ENCODE data around the gene FAM3A. TPM values are rescaled to one million over a fixed set of nuclear protein-coding genes. Genes with fewer than 3 reads are reported as not detected.
"Not testable (repeated sequence)": the region's sequence is repeated elsewhere in the genome, so short reads cannot be mapped to it uniquely, and the experiment has no call there.

The FAM3A gene
- total and polyA plus RNA-seq, 2 experiments from 2014 or later = 12.0 to 16.5 TPM

DNA sequence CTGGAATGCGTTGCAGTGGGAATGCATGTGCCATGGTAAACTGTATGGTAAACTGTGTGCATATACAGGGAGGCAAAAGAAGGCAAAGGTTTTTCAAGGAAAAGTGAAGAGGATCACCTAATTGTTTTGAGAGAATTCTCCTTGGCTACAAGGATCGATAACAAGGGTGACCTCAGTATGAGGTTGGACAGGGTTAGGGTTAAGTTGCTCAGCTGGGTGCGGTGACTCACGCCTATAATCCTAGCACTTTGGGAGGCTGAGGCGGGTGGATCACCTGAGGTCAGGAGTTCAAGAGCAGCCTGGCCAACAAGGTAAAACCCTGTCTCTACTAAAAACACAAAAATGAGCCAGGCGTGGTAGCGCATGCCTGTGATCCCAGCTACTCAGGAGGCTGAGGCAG, 14.6 kb downstream of the FAM3A start:
- not testable (repeated sequence) for H3K27ac Mint-ChIP-seq; H3K9me3 Mint-ChIP-seq; H3K27me3 ChIP-seq (ENCODE audit: insufficient read depth); H3K36me3 Mint-ChIP-seq (ENCODE audit: low read depth); H2AFZ ChIP-seq; H3K4me1 Mint-ChIP-seq; H3K36me3 ChIP-seq (ENCODE audit: insufficient read depth); DNase-seq (ENCODE audit: low spot score); H3K4me1 ChIP-seq (ENCODE audit: insufficient read depth); H3K4me3 ChIP-seq; H3K9me2 ChIP-seq (ENCODE audit: insufficient read depth); H3K27me3 Mint-ChIP-seq (ENCODE audit: insufficient read depth, low read depth, poor library complexity); H4K20me1 ChIP-seq (replicated peaks; ENCODE audit: insufficient read depth); H3K4me2 ChIP-seq; H3K27ac ChIP-seq (ENCODE audit: low read depth); ATAC-seq; H3K4me3 Mint-ChIP-seq; H3K79me2 ChIP-seq (replicated peaks; ENCODE audit: insufficient read depth); H3F3A ChIP-seq (replicated peaks; ENCODE audit: low read depth)

DNA sequence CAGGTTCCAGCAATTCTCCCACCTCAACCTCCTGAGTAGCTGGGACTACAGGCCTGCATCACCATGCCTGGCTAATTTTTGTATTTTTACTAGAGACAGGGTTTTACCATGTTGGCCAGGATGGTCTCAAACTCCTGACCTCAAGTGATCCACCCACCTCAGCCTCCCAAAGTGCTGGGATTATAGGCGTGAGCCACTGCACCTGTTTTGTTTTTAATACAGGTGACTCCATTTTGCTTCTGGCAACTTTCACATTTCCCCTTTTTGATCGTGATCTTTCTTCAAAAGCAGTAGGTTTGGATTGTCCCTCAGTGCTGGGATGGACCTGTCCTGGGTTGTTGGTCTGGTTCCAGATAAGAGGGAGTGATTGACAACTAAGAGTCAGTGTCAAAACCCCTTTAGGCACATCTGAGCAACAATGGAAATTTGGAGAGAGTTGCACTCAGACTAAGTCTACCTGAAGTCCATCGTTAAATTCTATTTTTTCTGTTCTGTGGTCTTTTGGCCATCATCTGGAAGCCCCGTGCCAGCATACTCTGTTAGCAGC, 19.4 kb downstream of the FAM3A start:
- H3K4me1 Mint-ChIP-seq; H3K36me3 Mint-ChIP-seq (ENCODE audit: low read depth); DNase-seq (ENCODE audit: low spot score); H2AFZ ChIP-seq; H3K27ac ChIP-seq (ENCODE audit: low read depth); H3K27me3 Mint-ChIP-seq (ENCODE audit: insufficient read depth, low read depth, poor library complexity); H3K4me1 ChIP-seq (ENCODE audit: insufficient read depth); H3K4me3 ChIP-seq; H3K79me2 ChIP-seq (replicated peaks; ENCODE audit: insufficient read depth); ATAC-seq; H3K9me2 ChIP-seq (ENCODE audit: insufficient read depth); H3K4me3 Mint-ChIP-seq; H3K36me3 ChIP-seq (ENCODE audit: insufficient read depth); H3F3A ChIP-seq (replicated peaks; ENCODE audit: low read depth); H4K20me1 ChIP-seq (replicated peaks; ENCODE audit: insufficient read depth); H3K27me3 ChIP-seq (ENCODE audit: insufficient read depth); H3K4me2 ChIP-seq; H3K9me3 Mint-ChIP-seq; H3K27ac Mint-ChIP-seq: not testable (repeated sequence)

DNA sequence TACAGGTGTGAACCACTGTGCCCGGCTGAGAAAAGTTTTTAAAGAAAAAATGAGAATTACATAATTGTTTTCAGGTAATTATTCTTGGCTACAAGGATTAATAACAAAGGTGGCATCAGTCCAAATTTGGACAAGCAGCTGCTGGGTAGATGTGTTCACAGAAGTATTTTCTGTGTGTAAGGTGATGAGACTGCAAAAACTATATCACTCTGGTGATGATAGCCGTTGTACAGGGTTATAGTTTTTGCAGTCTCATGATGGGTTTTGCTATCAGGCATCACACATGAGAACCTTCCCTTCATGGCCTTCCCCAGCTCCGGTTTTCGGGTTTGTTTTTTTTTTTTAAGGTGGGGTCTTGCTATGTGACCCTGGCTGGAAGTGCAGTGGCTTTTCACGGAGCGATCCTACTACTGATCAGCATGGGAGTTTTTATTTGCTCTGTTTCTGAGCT, 20.5 kb downstream of the FAM3A start:
- no peaks in the 10 kb centered on the region for H3K79me2 ChIP-seq (replicated peaks; ENCODE audit: insufficient read depth)
- no peaks in the 10 kb centered on the region for H3K36me3 ChIP-seq (ENCODE audit: insufficient read depth)
- no peak overlapping the region for H3K27ac ChIP-seq (ENCODE audit: low read depth)
- no peaks in the 10 kb centered on the region for H3K4me1 Mint-ChIP-seq
- DNase-seq (ENCODE audit: low spot score) (no peak), ATAC-seq (no peak)
- no peak overlapping the region for H2AFZ ChIP-seq
- no peaks in the 10 kb centered on the region for H3K36me3 Mint-ChIP-seq (ENCODE audit: low read depth)
- peaks cover 5% of the 10 kb centered on the region for H3K27me3 Mint-ChIP-seq (ENCODE audit: insufficient read depth, low read depth, poor library complexity)
- no peak overlapping the region for H3K4me3 ChIP-seq
- H3K4me1 ChIP-seq (ENCODE audit: insufficient read depth) = no peaks in the 10 kb centered on the region
- no peak overlapping the region for H3K27ac Mint-ChIP-seq
- H3K4me3 Mint-ChIP-seq = no peak overlapping the region
- H3K9me2 ChIP-seq (ENCODE audit: insufficient read depth) = no peaks in the 10 kb centered on the region
- H3K27me3 ChIP-seq (ENCODE audit: insufficient read depth) = no peaks in the 10 kb centered on the region
- H4K20me1 ChIP-seq (replicated peaks; ENCODE audit: insufficient read depth) = no peaks in the 10 kb centered on the region
- H3K4me2 ChIP-seq = no peak overlapping the region
- H3F3A ChIP-seq (replicated peaks; ENCODE audit: low read depth) = no peaks in the 10 kb centered on the region
- H3K9me3 Mint-ChIP-seq = no peaks in the 10 kb centered on the region
- no peak for TF ChIP-seq EZH2 (IDR thresholded peaks at IDR 0.05; ENCODE audit: low read depth, unreplicated experiment)
- no peak for TF ChIP-seq POLR2AphosphoS5 (IDR thresholded peaks at IDR 0.05; ENCODE audit: low read depth)
- TF ChIP-seq NANOG (IDR thresholded peaks at IDR 0.05; ENCODE audit: borderline replicate concordance) = no peak
- TF ChIP-seq, protein P1, sequence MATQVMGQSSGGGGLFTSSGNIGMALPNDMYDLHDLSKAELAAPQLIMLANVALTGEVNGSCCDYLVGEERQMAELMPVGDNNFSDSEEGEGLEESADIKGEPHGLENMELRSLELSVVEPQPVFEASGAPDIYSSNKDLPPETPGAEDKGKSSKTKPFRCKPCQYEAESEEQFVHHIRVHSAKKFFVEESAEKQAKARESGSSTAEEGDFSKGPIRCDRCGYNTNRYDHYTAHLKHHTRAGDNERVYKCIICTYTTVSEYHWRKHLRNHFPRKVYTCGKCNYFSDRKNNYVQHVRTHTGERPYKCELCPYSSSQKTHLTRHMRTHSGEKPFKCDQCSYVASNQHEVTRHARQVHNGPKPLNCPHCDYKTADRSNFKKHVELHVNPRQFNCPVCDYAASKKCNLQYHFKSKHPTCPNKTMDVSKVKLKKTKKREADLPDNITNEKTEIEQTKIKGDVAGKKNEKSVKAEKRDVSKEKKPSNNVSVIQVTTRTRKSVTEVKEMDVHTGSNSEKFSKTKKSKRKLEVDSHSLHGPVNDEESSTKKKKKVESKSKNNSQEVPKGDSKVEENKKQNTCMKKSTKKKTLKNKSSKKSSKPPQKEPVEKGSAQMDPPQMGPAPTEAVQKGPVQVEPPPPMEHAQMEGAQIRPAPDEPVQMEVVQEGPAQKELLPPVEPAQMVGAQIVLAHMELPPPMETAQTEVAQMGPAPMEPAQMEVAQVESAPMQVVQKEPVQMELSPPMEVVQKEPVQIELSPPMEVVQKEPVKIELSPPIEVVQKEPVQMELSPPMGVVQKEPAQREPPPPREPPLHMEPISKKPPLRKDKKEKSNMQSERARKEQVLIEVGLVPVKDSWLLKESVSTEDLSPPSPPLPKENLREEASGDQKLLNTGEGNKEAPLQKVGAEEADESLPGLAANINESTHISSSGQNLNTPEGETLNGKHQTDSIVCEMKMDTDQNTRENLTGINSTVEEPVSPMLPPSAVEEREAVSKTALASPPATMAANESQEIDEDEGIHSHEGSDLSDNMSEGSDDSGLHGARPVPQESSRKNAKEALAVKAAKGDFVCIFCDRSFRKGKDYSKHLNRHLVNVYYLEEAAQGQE (IDR thresholded peaks at IDR 0.05; ENCODE audit: unreplicated experiment) = no peak
- no peak for TF ChIP-seq ZNF331 (CRISPR knock-in tag; IDR thresholded peaks at IDR 0.05; ENCODE audit: low read depth)
- TF ChIP-seq, protein P2, sequence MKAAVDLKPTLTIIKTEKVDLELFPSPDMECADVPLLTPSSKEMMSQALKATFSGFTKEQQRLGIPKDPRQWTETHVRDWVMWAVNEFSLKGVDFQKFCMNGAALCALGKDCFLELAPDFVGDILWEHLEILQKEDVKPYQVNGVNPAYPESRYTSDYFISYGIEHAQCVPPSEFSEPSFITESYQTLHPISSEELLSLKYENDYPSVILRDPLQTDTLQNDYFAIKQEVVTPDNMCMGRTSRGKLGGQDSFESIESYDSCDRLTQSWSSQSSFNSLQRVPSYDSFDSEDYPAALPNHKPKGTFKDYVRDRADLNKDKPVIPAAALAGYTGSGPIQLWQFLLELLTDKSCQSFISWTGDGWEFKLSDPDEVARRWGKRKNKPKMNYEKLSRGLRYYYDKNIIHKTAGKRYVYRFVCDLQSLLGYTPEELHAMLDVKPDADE (IDR thresholded peaks at IDR 0.05) = no peak
- TF ChIP-seq CREB1 (CRISPR knock-in tag; IDR thresholded peaks at IDR 0.05; ENCODE audit: low read depth) = no peak
- TF ChIP-seq EZH2phosphoT487 (IDR thresholded peaks at IDR 0.05; ENCODE audit: unreplicated experiment) = no peak
- TF ChIP-seq, protein P3, sequence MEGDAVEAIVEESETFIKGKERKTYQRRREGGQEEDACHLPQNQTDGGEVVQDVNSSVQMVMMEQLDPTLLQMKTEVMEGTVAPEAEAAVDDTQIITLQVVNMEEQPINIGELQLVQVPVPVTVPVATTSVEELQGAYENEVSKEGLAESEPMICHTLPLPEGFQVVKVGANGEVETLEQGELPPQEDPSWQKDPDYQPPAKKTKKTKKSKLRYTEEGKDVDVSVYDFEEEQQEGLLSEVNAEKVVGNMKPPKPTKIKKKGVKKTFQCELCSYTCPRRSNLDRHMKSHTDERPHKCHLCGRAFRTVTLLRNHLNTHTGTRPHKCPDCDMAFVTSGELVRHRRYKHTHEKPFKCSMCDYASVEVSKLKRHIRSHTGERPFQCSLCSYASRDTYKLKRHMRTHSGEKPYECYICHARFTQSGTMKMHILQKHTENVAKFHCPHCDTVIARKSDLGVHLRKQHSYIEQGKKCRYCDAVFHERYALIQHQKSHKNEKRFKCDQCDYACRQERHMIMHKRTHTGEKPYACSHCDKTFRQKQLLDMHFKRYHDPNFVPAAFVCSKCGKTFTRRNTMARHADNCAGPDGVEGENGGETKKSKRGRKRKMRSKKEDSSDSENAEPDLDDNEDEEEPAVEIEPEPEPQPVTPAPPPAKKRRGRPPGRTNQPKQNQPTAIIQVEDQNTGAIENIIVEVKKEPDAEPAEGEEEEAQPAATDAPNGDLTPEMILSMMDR (conservative IDR thresholded peaks at IDR 0.05; ENCODE audit: low read depth in 2 of 2) = no peak
- no peak for TF ChIP-seq JUNB (IDR thresholded peaks at IDR 0.05; ENCODE audit: unreplicated experiment)

Data from GM23338 (cell line).